NCI-H2107 treated with DMSO at 0.1 percent for 48 hours (cell line): Measurements from ENCODE around the gene CDKAL1.
A peak's percentile ranks its signal among the peaks of the same experiment; 100 is the strongest.
"Not testable (repeated sequence)": the region's sequence is repeated elsewhere in the genome, so short reads cannot be mapped to it uniquely, and the experiment has no call there.

Source experiments
- DNase-seq: peaks from one replicate; lab custom pipeline; 2025; ENCODE audit not compliant: unreplicated experiment; lab: John Stamatoyannopoulos, UW

Gene CDKAL1

GRCh38 chr6:20706238-20706938 lies 172.1 kb downstream of the CDKAL1 start:
- no peak for DNase-seq

- peak; percentile 99 for DNase-seq
These were observed 172.8 kb downstream of the CDKAL1 start for GRCh38 chr6:20706939-20707485.

DNA sequence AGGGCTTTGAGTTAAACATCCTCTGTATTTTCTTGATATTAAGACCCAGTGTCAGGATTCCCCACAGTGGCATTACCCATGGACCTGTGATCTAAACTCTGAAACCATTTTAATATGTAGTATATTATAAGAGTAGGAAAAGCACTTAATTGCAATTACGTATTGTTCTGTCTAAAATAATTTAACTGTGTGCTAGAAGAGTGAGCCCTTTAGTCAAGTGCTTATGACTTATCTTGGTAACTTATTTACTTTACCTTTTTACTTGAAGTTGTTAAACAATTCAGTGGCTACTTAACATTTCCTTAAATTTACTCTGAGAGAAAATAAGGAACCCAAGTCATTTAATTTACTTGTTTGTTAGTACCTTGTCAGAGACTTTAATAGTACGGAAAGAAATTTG lies 173.6 kb downstream of the CDKAL1 start:
- DNase-seq: no peak

DNA sequence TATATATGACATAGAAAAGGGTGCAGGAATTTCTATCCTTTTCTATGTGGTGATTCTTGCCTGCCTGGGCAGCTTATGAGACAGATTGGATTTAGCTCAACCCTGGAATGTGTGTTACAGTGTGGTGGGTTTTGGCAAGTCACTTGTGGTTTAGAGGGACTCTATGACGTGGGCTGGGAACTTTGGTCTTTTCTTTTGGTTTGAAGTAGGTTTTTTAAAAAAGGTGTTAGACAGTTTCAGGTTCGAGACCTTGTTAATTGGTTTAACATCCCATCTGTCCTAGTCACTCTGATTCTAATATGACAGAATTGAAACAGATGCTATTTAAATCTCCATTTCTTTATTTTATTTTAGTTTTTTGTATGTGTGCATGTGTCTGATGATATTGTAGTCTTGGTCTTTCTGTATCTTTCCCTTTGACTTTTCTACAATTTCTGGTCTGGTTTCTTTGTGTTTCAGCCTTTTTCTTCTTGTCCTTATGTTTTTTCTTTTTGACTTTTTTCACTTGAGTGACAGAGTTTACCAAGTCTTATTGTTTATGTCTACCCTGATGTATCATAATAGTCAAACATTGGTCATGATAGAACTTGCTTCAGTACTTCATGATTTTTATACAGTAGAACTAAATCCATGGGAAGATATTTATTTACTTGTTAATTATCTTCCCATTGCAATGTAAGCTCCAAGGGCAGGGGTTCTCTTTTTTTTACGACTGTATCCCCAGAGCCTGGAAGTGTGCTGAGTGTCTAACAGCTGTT lies 174.3 kb downstream of the CDKAL1 start:
- DNase-seq: no peak

DNA sequence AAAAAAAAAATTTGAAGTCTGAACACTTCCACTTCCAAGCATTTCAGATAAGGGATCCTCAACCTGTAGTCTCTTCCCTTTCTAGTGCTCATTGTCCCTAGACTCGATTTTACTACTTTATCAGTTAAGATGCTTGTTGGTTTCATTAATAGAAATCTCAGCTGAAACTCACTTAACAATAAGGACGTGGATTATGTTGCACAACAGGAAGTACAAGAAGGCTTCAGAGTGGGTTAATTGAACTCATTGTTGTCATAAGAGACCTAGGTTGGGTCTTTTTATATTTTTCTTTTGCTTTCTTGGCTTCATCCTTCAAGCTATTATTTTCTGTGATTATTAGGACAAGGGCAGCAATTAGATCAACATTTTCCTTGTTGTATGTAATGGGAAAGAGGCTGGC lies 175.2 kb downstream of the CDKAL1 start:
- no peak for DNase-seq

DNA sequence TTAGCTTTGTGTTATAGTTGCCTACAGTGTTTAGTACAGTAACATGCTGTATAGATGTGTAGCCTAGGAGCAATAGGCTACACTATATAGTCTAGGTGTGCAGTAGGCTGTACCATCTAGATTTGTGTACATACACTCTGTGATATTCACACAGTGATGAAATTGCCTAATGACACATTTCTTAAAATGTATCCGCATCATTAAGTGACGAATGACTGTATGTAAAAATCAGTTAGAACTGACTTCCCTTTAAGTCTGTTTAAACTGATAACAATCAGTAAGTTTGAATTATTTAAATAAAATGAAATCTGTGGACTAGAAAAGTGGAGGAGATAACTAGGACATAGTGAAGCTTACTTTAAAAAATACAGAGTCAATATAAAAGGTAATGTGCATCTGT lies 176.1 kb downstream of the CDKAL1 start:
- DNase-seq: no peak

DNA sequence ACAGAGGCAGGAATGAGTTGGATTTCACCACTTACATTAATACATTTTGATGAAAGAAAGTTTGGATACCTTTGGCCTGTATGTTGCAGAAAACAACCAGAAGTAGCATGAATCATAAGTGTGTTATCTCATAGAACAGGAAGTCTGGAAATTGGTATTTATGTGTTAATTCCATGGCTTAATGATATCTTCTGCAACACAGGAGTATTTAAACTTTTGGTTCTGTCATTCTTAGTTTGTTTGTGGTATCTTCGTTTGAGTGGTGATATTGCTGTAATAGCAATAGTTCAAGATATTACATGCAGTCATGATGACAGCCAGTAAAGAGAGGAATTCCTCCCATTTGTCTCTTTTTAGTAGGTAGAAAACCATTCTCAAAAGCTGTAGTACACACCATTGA lies 177.3 kb downstream of the CDKAL1 start:
- no peak for DNase-seq

DNA sequence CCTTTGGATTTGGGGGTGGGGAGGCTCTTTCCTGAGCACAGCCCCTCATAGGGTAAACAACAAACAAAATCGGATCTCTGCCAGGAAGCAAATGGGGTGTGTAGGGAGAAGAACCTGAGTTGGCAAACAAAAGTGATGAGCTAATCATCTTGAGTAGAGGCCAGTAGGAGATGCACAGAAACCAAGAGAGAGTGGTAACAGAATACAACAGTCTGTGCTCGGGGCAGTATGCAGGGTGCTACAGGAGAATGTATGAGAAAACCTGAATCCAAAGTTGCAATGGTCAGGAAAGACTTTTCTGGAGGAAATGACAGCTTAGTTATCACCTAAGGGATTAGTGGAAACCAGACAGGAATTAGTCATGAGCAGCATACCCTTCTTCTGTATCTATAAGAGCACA lies 177.8 kb downstream of the CDKAL1 start:
- no peak for DNase-seq

DNA sequence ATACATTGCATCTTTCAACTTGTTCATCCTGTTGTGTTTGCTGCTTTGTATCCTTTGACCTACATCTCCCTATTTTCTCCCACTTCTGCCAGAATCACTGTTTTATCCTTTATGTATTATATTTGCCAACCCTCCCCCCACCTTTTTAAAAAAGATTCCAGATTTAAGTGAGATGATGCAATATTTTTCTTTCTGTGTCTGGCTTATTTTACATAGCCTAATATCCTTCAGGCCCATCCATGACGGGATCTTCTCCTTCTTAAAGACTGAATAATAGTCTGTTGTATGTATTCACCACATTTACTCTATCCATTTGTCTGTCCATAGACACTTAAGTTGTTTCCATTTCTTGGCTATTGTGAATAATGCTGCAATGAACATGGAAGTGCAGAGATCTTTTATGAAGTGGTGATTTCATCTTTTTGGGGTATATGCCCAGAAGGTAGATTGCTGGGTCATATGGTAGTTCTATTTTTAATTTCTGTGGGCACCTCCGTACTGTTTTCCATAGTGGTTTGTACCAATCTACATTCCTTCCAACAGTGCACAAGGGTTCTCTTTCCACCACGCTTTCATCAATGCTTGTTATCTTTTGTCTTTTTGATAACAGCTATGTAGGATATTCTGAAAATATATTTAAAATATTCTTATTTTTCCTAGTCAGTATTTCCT lies 181.0 kb downstream of the CDKAL1 start:
- DNase-seq: no peak

DNA sequence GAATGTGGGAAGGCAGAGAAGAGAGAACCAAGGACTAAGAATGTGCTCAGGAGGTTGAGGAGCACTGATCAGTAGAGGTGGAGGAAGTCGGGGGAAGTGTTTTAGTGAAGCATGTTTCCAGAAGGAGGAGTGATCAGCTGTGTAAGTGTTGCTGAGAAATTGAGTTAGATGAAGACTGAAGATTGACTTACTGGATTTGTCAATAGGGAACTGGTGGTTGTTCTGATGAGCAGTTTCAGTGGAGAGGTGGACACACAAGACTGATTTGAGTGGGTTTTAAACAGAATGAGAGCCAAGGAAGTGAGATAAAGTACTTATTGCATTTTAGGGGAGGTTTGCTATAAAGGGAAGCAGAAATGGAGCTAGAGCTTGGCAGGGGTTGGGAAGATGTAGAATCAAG lies 182.6 kb downstream of the CDKAL1 start:
- DNase-seq: no peak

- DNase-seq: no peak
These were observed 183.5 kb downstream of the CDKAL1 start for GRCh38 chr6:20717743-20718142.

DNA sequence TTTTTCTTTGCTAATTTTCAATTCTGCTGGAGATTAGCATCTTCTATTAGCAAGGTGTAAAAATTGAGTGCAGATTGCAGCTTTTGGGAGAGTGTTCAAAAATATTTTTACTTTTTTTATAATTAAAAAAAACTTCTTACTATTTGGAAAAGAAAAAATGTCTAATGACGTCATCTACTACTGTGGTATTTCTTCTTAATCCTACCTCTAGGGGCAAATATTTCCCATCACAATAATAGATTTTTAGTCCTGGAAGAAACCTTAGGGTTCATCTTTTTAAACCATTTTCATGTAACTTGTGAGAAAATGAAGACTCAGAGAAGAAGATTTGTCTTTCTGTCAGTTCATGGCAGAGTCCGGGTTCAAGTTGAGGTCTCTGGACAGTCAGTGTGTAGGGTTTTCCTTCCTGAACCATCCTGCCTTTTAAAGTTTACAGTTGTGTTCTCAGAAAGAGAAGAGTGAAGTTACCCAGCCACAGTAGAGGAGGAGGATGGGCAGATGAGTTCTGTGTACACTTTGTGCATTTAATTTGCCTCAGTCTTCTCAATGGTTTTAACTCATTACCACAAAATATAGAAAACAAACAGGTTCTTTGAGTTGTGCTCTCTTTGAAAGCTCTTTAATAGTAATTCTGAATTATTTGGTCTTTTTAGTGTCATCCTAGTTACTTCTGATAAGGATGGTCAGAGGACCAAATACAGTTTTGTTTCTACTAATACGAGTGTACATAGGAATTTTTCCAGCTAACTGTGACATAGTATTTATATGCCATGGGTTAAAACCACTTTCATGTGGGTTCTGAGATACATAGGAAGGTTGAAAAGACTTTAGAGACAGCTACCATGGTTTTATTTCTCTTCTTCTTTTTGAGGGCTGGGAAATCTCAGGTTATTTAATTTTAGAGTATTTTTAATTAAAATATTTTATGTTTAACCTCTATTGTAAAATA lies 184.7 kb downstream of the CDKAL1 start:
- no peak for DNase-seq

DNA sequence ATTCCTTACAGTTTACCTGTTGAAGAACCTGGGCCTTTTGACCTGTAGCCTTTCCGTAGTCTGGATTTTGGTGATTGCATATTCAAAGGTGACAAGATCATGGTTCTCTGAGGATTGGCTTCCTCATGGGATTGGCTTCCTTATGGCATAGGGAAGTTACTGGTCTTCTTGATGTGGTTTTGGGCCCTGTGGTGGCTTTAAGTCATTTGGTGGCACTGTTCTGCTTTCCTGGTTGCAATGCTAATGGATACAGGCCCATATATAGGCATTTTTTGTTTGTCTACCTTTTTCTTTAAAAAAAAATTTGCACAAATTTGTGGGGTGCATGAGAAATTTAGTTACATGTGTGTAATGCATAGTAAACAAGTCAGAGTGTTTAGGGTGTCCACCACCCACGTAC lies 185.7 kb downstream of the CDKAL1 start:
- no peak for DNase-seq

DNA sequence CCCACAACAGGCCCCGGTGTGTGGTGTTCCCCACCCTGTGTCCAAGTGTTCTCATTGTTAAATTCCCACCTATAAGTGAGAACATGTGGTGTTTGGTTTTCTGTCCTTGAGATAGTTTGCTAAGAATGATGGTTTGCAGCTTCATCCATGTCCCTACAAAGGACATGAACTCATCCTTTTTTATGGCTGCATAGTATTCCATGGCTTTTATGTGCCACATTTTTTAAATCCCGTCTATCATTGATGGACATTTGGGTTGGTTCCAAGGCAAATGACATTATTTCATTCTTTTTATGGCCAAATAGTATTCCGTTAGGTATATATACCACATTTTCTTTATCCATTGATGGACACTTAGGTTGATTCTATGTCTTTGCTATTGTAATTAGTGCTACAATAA lies 186.9 kb downstream of the CDKAL1 start:
- DNase-seq: not testable (repeated sequence)

DNA sequence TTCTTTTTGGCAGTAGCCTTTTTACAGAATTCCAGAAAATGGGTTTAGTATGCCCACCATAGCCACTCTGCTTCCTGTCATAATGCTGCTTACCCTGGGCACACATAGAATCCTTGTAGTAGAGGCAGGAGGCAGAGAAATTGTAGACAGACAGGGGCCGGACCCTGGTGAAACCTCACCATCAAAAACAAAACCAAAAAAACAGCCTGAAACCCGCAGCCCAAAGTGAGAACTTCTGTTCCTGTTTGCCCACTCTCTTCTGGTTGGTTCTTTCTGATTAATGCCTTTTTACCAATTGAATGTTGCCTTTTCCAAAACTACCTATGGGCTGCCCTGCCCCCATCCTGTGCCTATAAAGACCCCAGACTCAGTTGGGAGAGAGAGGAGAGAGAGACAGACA lies 188.2 kb downstream of the CDKAL1 start:
- no peak for DNase-seq

GRCh38 chr6:20723236-20723635 lies 189.0 kb downstream of the CDKAL1 start:
- DNase-seq: no peak

- no peak for DNase-seq
These were observed 190.4 kb downstream of the CDKAL1 start for GRCh38 chr6:20724443-20725190.

DNA sequence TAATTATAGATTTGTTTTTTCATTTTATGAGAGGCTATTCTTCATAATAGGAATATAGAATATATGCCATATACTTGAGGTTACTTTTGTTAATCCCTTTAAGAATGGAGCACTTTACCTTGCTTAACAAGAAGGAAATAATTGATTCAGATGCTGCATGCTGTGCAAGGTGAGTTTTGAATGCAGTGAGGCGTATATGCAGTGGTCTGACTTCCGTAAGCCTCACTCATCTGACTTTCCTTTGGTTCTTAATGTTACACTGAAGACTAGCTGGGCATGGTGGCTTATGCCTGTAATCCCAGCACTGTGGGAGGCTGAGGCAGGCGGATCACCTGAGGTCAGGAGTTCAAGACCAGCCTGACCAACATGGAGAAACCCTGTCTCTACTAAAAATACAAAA lies 191.0 kb downstream of the CDKAL1 start:
- not testable (repeated sequence) for DNase-seq

DNA sequence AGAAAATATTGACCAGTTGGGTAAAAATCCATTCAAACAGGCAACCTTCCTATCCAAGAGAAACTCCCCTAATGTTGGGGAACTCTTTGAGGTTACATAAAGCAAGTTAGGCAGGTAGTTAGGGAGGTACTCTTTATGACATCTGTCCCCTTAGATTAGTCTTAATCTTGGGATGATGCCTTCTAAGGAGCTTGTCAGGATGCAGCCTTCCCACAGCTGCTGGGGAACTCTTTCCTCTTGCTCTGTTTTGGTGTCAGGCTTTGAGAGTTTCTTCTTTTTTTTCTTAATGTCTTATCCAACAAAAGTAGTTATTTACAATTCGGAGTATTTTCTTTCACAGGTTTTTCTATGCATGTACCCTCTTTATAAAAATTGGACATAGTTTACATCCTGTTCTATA lies 194.8 kb downstream of the CDKAL1 start:
- no peak for DNase-seq

- not testable (repeated sequence) for DNase-seq
These were observed 198.1 kb downstream of the CDKAL1 start for GRCh38 chr6:20732362-20732761.
